Muscle of arm (tissue), 12 donors: ENCODE data around the gene HAT1. TPM values are rescaled to one million over a fixed set of nuclear protein-coding genes. Genes with fewer than 3 reads are reported as not detected.
"Not testable (repeated sequence)": the region's sequence is repeated elsewhere in the genome, so short reads cannot be mapped to it uniquely, and the experiment has no call there.

Source experiments
- DNase-seq: peaks from one replicate; pipeline ENCODE4 v3.0.0-alpha.2; 2013
- polyA plus RNA-seq, 12 donors: library from polyadenylated mRNA; unstranded; fragments of 120-200 nt; gene quantifications; one replicate each; pipeline ENCODE4 v1.2.1, GENCODE V29; 2013; ENCODE audit not compliant: insufficient read length in 12 of 12

The HAT1 gene
- polyA plus RNA-seq, 12 donors: 33.5 to 50.3 (median 44.0) TPM; not detected in 1

GRCh38 chr2:171966235-171966634 lies 44.0 kb downstream of the HAT1 start:
- no peak for DNase-seq

- no peak for DNase-seq
Observed at GRCh38 chr2:171966688-171967087, 44.4 kb downstream of the HAT1 start.

GRCh38 chr2:171968509-171968908 lies 46.2 kb downstream of the HAT1 start:
- DNase-seq: no peak

- no peak for DNase-seq
Observed at GRCh38 chr2:171972329-171972982, 50.2 kb downstream of the HAT1 start.

GRCh38 chr2:171979103-171979502 lies 56.8 kb downstream of the HAT1 start:
- DNase-seq: no peak

- DNase-seq: not testable (repeated sequence)
Observed at GRCh38 chr2:171983924-171984323, 61.7 kb downstream of the HAT1 start.

- no peak for DNase-seq
Observed at GRCh38 chr2:171985076-171985475, 62.8 kb downstream of the HAT1 start.

GRCh38 chr2:171986778-171987177 lies 64.5 kb downstream of the HAT1 start:
- DNase-seq: no peak

GRCh38 chr2:171991027-171991426 lies 68.8 kb downstream of the HAT1 start:
- no peak for DNase-seq

GRCh38 chr2:171995586-171995985 lies 73.3 kb downstream of the HAT1 start:
- no peak for DNase-seq

- no peak for DNase-seq
Observed at GRCh38 chr2:171996021-171996420, 73.8 kb downstream of the HAT1 start.

GRCh38 chr2:171997031-171997430 lies 74.8 kb downstream of the HAT1 start:
- DNase-seq: not testable (repeated sequence)

GRCh38 chr2:171999161-171999560 lies 76.9 kb downstream of the HAT1 start:
- no peak for DNase-seq

GRCh38 chr2:171999604-172000469 lies 77.6 kb downstream of the HAT1 start, which contains the start of gene METAP1D:
METAP1D (plus strand) TSS chr2:171999953; CDS start chr2:171999970, 17 bp downstream.
- peak; percentile 87 for DNase-seq

- DNase-seq: no peak
Observed at GRCh38 chr2:172000696-172001361, 78.6 kb downstream of the HAT1 start.

- DNase-seq: no peak
Observed at GRCh38 chr2:172007372-172007771, 85.1 kb downstream of the HAT1 start.

- DNase-seq: no peak
Observed at GRCh38 chr2:172009823-172010222, 87.6 kb downstream of the HAT1 start.

- no peak for DNase-seq
Observed at GRCh38 chr2:172011812-172012575, 89.7 kb downstream of the HAT1 start.

- no peak for DNase-seq
Observed at GRCh38 chr2:172012677-172013391, 90.6 kb downstream of the HAT1 start.

- DNase-seq: no peak
Observed at GRCh38 chr2:172013396-172013795, 91.1 kb downstream of the HAT1 start.
